ENCODE measurements around the gene SYNE2.

The SYNE2 gene

DNA sequence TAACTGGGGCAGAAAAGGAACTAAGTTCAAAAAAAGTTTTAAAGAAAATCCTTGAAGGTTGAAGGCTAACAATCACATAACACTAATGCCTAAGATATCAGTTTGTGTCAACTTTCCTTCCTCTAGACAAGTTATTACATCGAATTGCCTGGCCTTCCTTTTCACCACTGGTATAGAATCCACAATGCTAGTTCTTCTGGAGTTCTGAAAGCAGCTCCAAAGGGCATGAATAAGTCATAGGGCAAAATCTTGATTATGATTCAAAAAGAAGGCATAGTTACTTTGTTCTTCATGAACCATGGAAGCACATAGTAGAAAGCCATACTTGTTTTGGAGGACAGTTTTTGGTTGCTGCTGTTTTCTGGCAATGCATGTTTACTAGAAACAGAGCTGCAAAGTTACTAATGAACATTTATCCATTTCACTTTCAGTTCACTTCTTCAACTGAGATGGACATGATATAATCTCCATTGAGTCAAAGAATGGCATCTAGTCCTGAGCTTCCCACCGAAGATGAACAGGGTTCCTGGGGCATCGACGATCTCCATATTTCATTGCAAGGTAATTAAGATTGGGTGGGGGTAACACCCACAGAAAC, 56.0 kb downstream of the SYNE2 start:
- DNase-seq (ENCODE audit: low read depth, low spot score): no peak

DNA sequence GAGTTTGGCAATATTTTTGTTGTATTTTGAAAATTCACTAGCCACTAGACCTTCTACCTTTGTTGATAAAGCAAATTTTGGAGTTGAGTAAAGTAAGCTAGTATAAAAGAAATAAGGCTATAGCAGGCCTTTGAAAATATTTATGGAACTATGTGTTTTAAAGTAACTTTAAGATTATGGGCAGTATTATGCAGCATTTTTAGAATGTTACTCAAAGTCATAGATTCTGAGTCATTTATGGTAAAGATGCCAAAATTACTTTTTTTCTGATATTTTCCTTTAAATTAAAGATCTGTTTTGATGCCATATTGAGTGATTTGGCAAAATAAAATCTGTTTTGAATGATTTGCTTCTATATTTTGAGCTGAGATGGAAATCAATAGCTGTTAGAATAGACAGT, 57.2 kb downstream of the SYNE2 start:
- no peak for DNase-seq (ENCODE audit: low read depth, low spot score)

- DNase-seq (ENCODE audit: low read depth, low spot score): peak; percentile 21
Measured at GRCh38 chr14:63910583-63911363, 58.0 kb downstream of the SYNE2 start.

DNA sequence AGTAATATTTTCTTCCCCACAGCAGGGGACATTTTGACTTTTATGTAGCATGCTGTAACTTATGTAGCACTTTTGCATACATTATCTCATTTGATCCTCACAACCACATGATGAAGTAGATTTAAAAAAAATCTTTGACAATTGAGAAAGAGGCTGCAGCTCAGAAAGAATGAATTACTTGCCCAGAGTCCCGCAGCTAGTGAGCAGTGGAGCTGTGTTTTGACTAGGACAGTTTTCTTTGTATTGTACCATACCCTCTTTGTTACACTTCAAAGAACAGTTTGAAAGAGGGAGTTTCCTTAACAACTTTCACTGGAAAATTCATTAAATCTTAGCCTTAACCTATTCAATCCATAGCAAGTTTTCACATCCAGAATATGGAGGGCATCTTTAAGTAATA, 58.6 kb downstream of the SYNE2 start:
- DNase-seq (ENCODE audit: low read depth, low spot score): peak; percentile 16

DNA sequence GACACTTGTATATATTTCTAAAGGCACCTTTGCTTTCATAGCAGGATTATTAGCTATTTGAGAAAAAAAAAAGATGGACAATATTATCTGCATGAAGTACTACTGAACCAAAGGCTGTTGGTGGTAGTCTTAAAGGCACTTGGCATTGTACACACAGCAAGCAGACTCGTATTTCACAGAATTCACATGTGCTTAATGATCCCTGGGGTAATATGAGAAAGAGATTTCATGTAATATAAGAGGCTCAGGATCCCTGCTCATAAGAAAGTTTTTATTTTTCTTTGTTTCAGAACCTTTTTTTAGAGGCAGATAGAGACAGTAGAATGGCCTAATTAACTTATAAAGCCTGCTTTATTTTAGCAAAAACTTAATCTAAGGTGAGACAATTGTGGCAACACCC, 59.5 kb downstream of the SYNE2 start:
- DNase-seq (ENCODE audit: low read depth, low spot score): no peak

- DNase-seq (ENCODE audit: low read depth, low spot score): no peak
Measured at GRCh38 chr14:63918411-63918810, 65.6 kb downstream of the SYNE2 start.

- peak; percentile 44 for DNase-seq (ENCODE audit: low read depth, low spot score)
Measured at GRCh38 chr14:63922696-63923421, 70.1 kb downstream of the SYNE2 start.

DNA sequence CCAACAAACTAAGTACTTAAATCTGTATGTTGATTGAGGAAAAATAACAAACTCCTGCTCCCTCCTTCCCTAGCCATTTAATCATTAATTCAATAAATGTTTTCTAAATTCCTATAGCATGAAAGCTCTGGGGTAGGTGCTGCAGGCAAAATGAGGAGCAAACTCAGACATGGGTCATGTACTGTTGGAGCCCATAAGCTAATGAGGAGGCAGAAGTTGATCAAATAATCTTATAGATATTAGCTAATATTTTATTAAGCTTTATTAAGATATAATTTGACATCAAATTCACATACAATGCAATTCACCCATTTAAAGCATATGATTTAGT, 70.6 kb downstream of the SYNE2 start:
- DNase-seq (ENCODE audit: low read depth, low spot score): no peak

GRCh38 chr14:63924375-63924774, 71.6 kb downstream of the SYNE2 start:
- no peak for DNase-seq (ENCODE audit: low read depth, low spot score)

DNA sequence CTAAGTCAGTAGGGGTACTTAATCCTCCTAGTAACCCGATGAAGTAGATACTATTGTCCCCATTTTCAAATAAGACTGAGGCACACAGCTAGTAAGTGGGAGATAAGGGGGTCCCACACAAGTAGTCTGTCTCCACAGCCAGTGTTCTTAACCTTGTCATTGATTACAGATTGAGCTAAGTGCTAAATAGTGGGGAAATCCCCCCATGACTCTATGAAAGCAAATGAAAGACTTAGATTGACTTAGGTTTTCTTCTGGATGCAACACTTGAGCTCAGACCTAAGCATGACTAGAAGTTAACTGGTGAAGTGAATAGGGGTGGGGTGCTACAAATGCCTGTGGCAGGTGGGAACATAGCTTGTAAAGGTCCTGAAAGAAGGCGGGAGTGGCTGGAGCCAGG, 73.8 kb downstream of the SYNE2 start:
- DNase-seq (ENCODE audit: low read depth, low spot score): no peak

DNA sequence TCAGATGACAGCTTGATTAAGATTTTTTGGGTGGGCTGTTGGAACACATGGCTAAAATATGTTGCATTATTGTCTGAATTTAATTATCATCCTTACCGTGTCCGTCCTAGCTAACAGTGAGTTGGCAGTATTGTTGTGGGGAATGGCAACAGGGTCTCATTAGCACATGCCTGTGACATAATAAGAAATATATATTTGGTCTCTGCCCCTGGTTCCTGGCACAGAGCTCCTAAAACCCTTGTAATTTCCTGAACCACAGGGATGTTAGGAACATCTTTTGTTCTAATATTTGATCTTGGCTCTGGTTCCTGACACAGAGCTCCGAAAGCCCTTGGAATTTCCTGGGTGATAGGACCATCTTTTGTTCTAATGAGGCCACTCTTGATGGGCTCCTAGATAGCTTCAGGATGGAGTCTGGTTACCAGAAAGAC, 76.0 kb downstream of the SYNE2 start:
- DNase-seq (ENCODE audit: low read depth, low spot score): peak; percentile 20

DNA sequence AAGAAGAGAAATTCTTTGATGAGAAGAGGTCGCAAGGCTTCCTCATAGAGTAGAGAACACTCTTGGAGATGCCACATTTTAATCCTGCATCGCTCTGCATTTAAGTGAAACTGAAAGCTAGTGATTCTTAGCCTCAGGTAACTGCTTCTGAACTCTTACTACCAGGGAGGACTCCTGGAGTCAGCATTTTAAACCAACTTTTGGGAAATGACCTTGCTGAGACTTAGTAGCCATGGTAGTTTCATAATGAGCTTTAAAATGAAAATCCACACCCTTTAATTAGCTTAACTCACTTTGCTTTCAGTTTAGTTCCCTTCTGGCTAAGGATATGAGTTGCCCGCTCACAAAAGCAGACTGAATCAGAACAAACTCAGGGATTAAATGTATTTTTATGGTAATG, 80.3 kb downstream of the SYNE2 start:
- DNase-seq (ENCODE audit: low read depth, low spot score): peak; percentile 47

- peak; percentile 16 for DNase-seq (ENCODE audit: low read depth, low spot score)
Measured at GRCh38 chr14:63933711-63934110, 80.9 kb downstream of the SYNE2 start.

GRCh38 chr14:63938198-63939005, 85.6 kb downstream of the SYNE2 start:
- no peak for DNase-seq (ENCODE audit: low read depth, low spot score)

DNA sequence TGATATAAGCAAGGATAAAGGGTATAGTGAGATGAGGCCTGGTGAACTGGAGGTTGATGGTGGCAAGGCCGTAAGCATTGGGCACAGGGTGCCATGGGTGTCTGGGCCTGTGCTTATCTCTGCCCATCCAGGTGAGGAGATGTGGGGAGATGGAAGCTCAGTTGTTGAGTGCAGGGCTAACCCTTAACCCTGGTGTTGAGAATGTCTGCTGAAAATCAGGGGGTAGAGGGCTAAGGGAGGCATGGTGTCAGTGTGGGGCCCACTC, 86.1 kb downstream of the SYNE2 start:
- no peak for DNase-seq (ENCODE audit: low read depth, low spot score)

DNA sequence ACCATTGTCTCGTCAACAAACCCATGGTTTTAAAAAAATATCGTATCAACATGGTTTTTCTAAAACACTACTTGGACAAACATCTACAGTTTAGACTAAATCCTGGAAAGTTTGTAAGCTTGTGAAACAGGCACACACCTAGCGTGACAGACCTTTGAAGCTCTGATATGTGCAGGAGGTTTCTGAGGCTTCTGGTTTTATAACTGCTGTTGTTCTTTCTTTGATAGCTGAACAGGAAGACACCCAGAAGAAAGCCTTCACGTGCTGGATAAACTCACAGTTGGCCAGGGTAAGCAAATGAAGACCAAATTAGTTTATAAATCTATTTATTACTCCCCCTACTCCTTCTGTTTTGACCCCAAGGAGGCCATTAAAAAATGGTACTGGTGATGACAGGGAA, 87.6 kb downstream of the SYNE2 start:
- no peak for DNase-seq (ENCODE audit: low read depth, low spot score)

DNA sequence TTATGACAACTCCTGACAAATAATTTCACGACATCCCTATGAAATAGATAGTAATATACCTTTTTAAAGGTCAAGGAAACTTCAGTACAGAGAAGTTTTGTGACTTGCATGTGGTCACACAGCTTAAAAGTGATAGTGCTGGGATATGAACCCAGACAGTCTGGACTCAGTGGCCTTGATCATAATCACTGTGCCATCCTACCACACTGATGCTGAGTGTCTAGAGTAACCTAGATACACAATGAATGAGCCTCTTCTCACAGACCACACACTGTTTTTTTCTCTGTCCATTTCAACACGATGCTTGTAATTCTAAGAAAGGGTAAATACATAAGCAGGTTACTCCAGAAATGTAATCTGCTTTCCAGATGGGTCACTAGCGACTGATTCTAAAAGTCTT, 88.2 kb downstream of the SYNE2 start:
- no peak for DNase-seq (ENCODE audit: low read depth, low spot score)

DNA sequence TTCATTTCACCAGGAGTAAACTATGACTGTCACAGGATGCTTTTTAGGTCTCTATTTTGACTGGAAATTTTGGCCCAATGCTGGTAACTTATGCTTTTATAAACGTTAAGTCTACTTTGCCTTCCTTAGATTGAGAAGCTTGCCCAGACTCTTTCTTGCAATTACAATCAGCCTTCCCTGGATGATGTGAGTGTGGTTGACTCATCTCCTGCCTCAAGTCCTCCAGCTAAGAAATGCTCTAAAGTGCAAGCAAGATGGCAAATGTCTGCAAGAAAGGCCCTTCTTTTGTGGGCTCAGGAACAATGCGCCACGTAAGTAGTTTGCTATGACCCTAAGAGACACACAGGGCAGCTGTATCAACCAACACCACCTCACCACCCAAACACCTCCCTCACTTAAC, 96.9 kb downstream of the SYNE2 start:
- DNase-seq (ENCODE audit: low read depth, low spot score): peak; percentile 10

GRCh38 chr14:63951021-63951420, 98.2 kb downstream of the SYNE2 start:
- DNase-seq (ENCODE audit: low read depth, low spot score): no peak

- DNase-seq (ENCODE audit: low read depth, low spot score): no peak
Measured at GRCh38 chr14:63951429-63951828, 98.6 kb downstream of the SYNE2 start.

DNA sequence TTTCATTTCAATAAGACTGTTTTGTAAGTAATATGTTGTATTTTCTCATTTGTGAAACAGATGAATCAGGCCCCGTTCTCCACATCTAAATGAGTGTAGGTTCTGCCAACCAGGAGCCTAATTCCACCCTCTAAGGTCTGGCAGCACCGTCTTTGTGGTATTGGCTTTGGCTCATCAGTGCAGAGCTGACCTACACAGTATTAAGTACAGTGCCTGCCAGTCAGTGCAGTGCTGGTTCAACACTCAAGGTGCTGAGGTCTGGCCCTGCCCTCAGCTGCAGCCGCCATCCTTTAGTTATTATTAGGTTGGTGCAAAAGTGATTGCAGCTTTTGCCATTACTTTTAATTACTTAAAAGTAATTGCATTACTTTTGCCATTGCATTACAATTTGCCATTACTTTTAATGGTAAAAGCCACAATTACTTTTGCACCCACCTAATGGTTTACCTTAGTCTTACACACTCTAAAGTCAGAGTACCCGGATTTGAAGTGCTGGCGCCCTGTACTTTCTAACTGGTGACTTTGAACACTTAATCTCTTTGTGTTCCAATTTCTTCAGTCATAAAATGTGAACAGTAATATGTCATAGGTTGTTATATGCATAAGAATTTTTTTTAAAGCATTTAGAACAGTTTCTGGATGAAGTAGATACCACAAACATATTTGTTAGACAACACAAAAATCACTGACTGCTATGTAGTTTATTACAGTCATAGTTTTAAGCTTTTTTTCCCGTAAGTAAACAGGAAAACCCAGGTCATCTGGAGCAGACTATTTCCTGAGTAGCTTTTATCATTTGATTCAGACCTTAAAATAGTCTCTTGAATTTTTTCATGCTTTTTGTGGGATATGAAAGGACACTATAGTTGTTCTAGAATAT, 99.5 kb downstream of the SYNE2 start:
- DNase-seq (ENCODE audit: low read depth, low spot score): peak; percentile 74

Data from astrocyte of the hippocampus (primary cell).